Activated T-cell treated with anti-CD3 and anti-CD28 coated beads for 1 hour (primary cell): ENCODE results near the gene TSC22D4.
"Not testable (repeated sequence)": the region's sequence is repeated elsewhere in the genome, so short reads cannot be mapped to it uniquely, and the experiment has no call there.

Experiments
- DNase-seq: peaks from one replicate; pipeline ENCODE4 v3.0.0-alpha.2; 2020; ENCODE audit warnings: low read depth

The TSC22D4 gene

GRCh38 chr7:100443096-100443840 lies 35.7 kb downstream of the TSC22D4 start:
- no peak for DNase-seq

DNA sequence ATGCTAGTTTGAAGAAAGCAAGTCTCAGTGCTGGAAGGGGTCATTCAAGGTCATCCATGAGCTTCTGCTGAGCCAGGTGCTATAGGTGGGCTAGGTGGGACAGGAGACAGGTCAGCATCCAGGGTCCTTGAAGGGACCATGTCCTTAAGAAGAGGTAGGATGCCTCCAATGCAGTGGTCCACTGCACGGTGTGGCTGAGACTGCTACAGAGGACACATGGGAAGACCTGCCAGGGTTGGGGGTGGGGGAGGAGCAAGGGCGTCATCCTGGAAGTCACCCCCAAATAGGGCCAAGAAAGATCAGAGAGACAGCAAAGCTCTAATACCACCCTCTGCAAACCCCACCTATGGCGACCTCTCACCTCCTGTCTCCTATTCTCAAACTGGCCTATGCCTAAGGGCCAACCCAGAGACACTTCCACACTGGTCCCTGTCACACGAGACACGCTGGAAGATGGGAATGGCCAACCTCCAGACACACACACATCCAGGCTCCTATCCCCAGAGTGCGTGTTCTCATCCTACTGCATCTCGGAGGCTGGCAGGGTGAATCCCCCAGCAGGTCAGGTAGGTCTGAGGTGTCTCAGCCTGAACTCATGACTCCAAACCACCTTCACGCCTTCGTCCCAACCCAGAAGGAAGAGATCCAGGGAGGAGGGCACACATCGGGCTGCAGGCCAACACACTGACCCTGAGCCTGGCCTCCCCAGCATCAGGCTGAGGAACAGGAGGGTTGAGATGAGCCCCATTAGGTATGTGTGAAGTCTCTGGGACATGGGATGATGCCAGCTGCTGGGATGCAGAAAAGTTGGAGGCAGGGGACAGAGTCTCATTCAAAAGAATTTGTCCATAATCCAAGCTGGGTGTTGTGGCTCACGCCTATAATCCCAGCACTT lies 37.1 kb downstream of the TSC22D4 start:
- no peak for DNase-seq

DNA sequence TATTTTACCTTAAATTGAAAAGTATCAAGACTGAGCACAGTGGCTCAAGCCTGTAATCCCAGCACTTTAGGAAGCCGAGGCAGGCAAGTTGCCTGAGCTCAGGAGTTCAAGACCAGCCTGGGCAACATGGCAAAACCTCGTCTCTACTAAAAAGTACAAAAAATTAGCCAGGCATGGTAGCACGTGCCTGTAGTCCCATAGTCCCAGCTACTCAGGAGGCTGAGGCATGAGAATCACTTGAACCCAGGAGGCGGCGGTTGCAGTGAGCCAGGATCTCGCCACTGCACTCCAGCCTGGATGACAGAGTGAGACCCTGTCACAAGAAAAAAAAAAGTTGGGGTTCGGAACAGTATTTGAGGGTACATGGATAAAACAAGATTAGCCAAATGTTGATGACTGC lies 39.8 kb downstream of the TSC22D4 start:
- not testable (repeated sequence) for DNase-seq

DNA sequence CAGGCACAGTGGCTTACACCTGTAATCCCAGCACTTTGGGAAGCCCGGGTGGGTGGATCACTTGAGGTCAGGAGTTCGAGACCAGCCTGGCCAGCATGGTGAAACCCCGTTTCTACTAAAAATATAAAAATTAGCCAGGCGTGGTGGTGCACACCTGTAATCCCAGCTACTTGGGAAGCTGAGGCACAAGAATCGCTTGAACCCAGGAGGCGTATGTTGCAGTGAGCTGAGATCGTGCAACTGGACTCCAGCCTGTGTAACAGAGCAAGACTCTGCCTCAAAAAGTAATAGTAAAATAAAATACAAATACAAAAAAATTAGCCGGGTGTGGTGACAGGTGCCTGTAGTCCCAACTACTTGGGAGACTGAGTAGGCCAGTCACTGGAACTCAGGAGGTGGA lies 40.3 kb downstream of the TSC22D4 start:
- DNase-seq, result not testable (repeated sequence)

DNA sequence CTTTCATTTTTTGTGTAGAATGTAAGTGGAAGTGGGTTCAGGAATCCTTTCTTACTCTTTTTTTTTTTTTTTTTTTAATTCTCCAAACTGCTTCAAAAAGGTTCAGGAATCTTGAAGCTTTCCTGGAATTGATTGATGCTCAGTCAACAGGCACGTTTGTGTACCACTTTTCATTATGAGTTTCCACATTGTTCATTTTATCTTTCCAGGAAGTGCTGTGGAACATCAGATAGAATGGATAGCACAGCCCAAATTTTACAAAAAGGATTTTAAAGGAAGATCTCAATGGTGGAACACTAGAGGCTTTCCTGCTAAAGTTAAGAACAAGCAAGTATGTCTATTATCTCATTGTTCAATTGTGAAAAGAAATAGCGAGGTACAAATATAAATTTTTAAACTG lies 40.8 kb downstream of the TSC22D4 start:
- no peak for DNase-seq

GRCh38 chr7:100437150-100438100 lies 41.6 kb downstream of the TSC22D4 start:
- no peak for DNase-seq

DNA sequence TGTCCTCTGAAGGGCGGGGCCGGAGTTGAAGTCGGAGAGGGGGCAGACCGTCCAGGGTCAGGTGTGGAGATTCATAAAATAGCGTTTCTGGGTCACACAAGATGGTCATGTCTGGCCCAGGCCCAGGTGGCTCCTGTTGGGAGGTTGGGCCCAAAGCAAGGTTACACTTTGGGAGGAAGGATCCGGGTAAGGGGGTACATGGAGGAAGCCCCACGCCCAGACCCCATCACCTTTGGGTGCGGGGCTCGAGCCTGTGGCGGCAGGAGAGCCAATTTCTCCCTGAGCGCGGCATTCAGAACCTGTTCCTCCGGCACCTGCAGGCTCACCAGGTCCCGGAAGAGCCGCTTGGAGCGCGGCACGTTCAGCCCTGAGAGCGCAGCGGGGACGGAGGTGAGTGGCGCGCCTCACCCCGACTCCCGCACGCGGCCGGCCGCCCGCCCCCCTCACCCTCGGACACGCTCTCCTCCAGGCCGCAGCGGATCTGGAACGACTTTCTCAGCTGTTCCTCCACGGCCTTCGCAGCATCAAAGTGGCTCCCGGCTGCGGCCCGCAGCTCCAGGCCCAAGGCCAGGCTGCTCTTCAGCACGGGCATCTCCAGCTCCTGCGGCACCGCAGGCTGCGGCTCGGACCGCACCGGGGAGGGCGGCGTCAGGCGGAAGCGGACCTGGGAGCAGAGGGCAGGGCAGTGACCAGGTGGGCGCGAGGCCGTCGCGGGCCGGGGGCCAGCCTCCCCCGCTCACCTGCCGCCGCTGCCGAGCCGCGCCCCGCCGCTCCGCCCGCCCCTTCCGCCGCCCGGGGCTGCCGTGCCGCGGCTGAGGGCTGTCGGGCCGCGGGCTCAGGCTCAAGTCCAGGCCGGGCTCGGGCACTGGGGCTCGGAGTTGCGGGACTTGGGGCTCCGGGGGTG lies 43.4 kb downstream of the TSC22D4 start:
- peak; percentile 48 for DNase-seq

DNA sequence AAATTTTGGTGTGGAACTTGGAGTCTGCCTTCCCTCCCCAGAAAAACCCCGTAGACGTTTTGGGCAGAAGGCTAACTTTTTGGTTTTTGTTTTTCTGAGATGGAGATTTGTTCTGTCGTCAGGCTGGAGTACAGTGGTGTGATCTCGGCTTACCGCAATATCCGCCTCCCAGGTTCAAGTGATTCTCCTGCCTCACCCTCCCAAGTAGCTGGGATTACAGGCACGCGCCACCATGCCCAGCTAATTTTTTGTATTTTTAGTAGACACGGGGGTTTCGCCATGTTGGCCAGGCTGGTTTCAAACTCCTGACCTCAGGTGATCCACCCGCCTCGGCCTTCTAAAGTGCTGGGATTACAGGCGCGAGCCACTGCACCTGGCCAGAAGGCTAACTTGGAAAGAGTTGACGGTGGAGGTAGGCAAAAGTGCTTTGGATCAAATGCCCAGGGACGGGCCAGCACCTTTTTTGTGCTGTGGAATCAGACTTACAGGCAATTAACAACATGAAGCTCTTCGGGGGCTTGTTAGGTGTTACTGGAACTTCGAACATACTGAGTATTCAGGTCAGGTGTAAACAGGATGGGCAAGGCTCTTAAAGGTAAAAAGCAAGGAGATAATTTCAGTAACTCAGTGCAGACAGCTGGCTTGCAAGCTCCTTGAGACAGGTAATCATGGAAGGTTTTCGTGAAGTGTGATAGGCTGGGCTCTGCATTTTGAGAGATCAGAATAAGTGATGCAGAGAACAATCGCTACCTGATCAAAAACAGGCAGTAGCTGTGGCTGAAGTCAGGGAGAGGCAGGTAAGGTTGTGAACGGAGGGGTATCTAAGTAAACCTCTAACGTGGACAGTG lies 44.5 kb downstream of the TSC22D4 start:
- DNase-seq, result no peak

GRCh38 chr7:100433592-100434296 lies 45.3 kb downstream of the TSC22D4 start:
- DNase-seq, result no peak

DNA sequence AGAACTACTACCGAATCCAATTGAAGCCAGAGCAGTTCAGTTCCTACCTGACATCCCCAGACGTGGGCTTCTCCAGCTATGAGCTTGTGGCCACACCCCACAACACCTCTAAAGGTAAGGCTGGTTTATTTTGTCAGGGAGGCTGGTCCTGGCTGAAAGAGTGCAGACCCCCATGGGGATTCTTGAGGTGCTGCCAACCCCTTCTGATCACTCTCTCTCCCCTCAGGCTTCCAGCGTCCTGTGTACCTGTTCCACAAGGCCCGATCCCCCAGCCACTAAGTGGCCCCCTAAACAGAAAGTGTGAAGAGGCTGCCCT lies 45.8 kb downstream of the TSC22D4 start:
- DNase-seq, result no peak

DNA sequence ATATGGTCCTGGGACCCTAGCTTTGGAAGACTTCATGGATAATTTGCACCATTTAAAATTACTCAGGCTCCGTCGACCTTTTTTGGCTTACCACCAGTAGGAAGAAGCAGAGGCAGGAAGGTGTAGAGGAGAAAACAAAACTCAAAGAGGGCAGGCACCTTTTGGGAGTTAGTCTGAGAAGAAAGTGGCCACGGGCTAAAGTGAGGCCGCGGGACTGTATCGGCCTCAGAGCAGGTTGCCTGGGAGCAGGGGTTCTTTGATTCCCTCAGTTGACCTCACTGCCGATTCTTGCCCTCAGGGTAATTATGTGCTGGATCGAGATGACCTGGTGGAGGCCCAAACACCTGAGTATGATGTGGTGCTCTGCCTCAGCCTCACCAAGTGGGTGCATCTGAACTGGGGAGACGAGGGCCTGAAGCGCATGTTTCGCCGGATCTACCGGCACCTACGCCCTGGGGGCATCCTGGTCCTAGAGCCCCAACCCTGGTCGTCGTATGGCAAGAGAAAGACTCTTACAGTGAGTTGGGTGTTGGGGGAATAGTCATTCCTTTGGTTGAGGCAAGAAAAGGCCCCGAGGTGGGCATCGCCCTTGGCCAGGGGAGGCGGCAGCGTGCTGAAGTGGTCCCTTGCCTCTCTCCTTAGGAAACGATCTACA lies 46.3 kb downstream of the TSC22D4 start:
- DNase-seq, result no peak

DNA sequence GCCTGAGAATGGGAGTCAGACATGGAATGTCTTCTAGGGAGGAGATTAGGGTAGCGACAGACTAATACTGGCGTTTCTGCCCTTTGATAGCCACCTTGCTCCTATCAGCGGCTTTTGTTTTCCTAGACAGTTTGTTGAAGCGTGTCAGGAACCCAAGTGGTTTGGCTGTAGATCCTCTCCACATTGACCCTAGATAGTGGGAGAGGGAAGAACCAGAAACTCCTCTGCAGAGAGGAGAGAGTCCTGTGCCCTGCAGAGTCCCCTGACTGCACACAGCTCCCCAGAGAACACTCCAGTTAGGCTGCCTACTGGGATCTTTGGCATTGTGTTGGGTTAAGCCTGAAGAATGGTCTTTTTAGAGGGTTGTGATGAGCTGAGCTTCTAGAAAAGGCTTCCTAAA lies 47.0 kb downstream of the TSC22D4 start:
- no peak for DNase-seq

- no peak for DNase-seq
Measured at GRCh38 chr7:100431286-100431735, 47.7 kb downstream of the TSC22D4 start.

DNA sequence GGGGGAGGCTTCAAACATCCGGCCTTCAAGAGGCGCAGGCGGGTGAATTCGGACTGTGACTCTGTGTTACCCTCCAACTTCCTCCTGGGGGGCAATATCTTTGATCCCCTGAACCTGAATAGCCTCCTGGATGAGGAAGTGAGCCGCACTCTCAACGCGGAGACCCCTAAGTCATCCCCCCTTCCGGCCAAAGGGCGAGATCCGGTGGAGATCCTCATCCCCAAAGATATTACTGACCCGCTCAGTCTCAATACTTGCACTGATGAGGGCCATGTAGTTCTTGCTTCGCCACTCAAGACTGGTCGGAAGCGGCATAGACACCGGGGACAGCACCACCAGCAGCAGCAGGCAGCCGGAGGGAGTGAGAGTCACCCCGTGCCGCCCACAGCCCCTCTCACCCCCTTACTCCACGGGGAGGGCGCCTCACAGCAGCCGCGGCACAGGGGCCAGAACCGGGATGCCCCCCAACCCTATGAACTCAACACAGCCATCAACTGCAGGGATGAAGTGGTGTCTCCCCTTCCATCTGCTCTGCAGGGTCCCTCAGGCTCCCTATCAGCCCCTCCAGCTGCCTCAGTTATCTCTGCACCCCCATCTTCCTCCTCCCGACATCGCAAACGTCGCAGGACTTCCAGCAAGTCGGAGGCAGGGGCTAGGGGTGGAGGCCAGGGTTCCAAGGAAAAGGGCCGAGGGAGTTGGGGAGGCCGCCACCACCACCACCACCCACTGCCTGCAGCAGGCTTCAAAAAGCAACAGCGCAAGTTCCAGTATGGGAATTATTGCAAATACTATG lies 48.3 kb downstream of the TSC22D4 start:
- DNase-seq, result no peak

GRCh38 chr7:100429637-100430492 lies 49.1 kb downstream of the TSC22D4 start, which contains the start of gene MEPCE:
MEPCE (plus strand) TSS chr7:100429831; CDS start chr7:100430019, 188 bp downstream.
- DNase-seq, result peak; percentile 99

GRCh38 chr7:100428967-100429636 lies 49.9 kb downstream of the TSC22D4 start:
- peak; percentile 100 for DNase-seq
